T-helper 2 cell treated with Interferon-gamma antibody and Interleukin-4, amounts not matched to agents 5 μg/mL and 100 μg/mL, for 36 hours (primary cell): ENCODE results near the gene SLC43A1.
"Not testable (repeated sequence)": the region's sequence is repeated elsewhere in the genome, so short reads cannot be mapped to it uniquely, and the experiment has no call there.

ENCODE experiments used
- DNase-seq: peaks from one replicate; pipeline ENCODE4 v3.0.0; 2021; ENCODE audit warnings: low spot score
- H3K27ac Mint-ChIP-seq: one replicate; pipeline ENCODE4 v1.8.0; 2021; ENCODE audit warnings: mild to moderate bottlenecking, mixed read lengths
- H3K27me3 Mint-ChIP-seq: one replicate; pipeline ENCODE4 v1.8.0; 2021; ENCODE audit warnings: low read depth, mixed read lengths
- H3K36me3 Mint-ChIP-seq: one replicate; pipeline ENCODE4 v1.8.0; 2021; ENCODE audit warnings: low read depth, mixed read lengths
- H3K4me1 Mint-ChIP-seq: one replicate; pipeline ENCODE4 v1.8.0; 2021; ENCODE audit warnings: low read depth, mixed read lengths
- H3K4me3 Mint-ChIP-seq: one replicate; pipeline ENCODE4 v1.8.0; 2022; ENCODE audit warnings: mild to moderate bottlenecking, moderate library complexity, mixed read lengths
- H3K9me3 Mint-ChIP-seq: one replicate; pipeline ENCODE4 v1.8.0; 2021; ENCODE audit warnings: mixed read lengths

Gene SLC43A1

GRCh38 chr11:57542582-57542981 lies 27.1 kb upstream of the SLC43A1 start:
- Mint-ChIP-seq H3K27me3 (no peaks in the 10 kb centered on the region), H3K27ac (peak overlapping the region; percentile 4), H3K4me3 (no peak overlapping the region), H3K36me3 (peaks cover 9% of the 10 kb centered on the region), H3K4me1 (no peaks in the 10 kb centered on the region), H3K9me3 (no peaks in the 10 kb centered on the region)
- DNase-seq: no peak

DNA sequence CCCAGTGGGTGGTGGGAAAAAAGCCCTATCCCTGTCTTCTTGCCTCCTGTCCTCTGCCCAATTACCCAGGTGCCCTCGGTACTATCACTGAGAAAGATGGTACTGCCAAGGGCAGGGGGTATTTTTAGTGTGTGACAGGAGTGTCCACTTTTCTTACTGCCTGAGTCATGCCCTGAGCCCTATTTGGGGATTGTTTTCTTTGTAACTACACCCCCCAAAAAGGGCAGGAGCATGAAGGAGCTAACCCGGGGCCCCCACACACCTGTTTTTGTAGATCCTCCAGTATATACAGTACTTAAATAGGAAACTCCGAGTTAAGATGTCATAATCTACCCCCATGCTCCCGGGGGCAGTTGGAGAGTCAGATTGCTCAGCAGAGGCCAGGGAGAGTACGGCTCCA lies 25.7 kb upstream of the SLC43A1 start:
- H3K9me3 Mint-ChIP-seq: no peaks in the 10 kb centered on the region
- no peaks in the 10 kb centered on the region for H3K27me3 Mint-ChIP-seq
- H3K36me3 Mint-ChIP-seq: peaks cover 4% of the 10 kb centered on the region
- no peak for DNase-seq
- no peak overlapping the region for H3K4me3 Mint-ChIP-seq
- no peak overlapping the region for H3K27ac Mint-ChIP-seq
- H3K4me1 Mint-ChIP-seq: no peaks in the 10 kb centered on the region

DNA sequence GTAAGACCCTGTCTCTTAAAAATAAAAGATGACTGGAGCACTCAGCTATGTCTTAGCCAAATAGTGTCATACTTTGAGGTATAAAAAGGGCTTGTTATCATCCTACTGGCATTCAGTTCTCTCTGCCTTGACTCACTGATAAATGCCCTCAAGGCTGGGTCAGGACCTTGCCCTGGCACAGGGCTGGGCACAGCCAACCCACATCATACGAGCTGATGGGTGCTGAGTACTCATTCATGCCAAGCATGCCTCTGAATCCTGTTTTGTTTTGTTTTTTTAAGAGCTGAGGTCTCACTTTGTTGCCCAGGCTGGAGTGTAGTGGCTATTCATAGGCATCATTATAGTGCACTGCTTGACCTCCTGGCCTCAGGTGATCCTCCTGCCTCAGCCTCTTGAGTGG lies 23.8 kb upstream of the SLC43A1 start:
- no peaks in the 10 kb centered on the region for H3K9me3 Mint-ChIP-seq
- H3K27me3 Mint-ChIP-seq: no peaks in the 10 kb centered on the region
- H3K36me3 Mint-ChIP-seq: peaks cover 4% of the 10 kb centered on the region
- DNase-seq: no peak
- no peak overlapping the region for H3K4me3 Mint-ChIP-seq
- no peaks in the 10 kb centered on the region for H3K4me1 Mint-ChIP-seq
- no peak overlapping the region for H3K27ac Mint-ChIP-seq

DNA sequence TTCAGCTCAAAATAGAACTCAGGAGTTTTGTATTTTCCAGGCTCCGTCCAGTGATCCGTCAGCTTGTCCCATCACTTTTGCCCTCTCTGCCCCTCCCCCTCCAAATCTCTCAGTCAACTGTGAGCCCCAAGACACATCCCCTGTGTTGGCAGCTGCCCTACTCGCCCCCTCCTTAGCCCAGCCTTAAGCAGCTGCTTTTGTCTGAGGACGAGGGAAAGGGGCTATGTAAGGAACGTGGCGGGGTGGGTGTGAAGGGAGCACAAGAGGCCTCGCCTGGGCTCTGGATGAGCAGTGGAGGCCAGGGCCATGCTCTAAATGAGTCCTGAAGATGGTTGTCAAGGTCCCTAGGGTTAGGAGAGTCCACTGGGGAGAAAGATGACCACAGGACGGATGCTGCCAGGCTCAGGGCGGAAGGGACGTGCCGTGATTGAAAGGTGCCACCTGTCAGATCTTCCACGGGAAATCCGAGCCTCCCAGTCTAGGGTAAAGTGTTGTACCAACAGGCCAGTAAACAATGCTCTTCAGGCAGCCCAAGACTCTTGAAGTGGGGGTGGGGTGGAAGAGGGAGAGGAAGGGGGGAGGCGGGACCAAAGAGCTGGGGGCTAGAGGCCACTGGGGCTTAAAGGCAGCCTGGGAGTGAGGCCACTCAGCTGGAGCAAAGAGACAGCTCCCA lies 21.6 kb upstream of the SLC43A1 start, which contains the start of gene SMTNL1:
SMTNL1 (plus strand) TSS at position 649 of the 673 bp plus-strand sequence. CDS start 5,048 bp downstream, outside the sequence.
- Mint-ChIP-seq H3K4me1 (peaks cover under 1% of the 10 kb centered on the region), H3K27me3 (no peaks in the 10 kb centered on the region), H3K27ac (no peak within 1 kb of the TSS), H3K4me3 (no peak within 1 kb of the TSS), H3K9me3 (no peaks in the 10 kb centered on the region), H3K36me3 (peaks cover 6% of the 10 kb centered on the region)
- no peak for DNase-seq

DNA sequence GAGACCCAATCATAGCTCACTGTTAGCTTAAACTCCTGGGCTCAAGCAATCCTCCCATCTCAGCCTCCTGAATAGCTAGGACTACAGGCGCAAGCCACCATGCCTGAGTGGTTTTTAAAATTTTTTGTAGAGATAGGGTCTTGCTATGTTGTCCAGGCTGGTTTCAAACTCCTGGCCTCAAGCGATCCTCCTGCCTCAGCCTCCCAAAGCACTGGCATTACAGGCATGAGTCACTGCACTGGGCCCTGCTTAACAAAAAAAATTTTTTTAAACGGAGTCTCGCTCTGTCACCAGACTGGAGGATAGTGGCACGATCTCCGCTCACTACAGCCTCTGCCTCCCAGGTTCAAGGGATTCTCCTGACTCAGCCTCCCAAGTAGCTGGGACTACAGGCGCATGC lies 18.9 kb upstream of the SLC43A1 start:
- not testable (repeated sequence) for H3K36me3 Mint-ChIP-seq, H3K9me3 Mint-ChIP-seq, H3K27me3 Mint-ChIP-seq, DNase-seq, H3K4me3 Mint-ChIP-seq, H3K27ac Mint-ChIP-seq
- H3K4me1 Mint-ChIP-seq: peaks cover 16% of the 10 kb centered on the region

DNA sequence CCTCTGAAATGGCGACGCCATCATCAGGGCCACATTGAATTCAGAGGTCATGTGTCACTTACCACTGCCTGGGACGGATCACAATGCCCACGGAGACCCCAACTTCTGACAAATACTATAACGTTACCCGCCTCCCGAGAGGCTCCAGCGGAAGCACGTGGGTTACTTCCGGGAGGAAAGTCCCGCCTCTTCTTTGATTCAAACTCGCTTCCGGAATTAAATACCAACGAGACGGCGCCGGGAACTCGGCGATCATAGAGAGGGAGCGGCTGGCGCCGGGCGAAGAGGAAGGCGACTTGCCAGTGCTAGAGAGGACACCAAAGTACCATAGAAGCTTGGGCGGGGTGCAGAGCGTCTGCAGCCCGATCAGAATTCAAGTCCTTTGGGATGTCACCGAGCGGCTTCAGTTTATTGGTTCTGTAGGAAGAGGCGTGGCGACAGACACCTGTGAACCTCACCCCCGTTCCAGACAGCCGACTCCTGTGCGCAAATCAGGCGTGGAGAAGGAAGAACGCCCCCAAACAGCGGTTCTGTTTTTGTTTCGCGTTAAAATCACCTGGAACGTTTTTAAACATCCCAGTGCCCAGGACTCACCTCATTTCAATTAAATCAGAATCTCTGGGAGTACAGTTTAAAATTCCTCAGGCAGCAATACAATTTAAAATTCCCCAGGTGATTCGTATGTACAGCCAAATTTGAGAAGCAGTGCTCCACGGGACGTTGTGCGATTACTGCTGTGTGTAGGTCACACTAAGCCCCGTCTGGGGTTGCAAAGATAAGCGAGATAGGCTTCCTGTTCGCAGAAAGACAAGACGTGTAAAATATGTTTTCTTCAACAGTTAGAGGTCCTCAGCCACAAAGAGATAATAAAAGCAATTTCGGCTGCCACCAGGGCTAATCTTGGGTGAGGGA lies 15.3 kb upstream of the SLC43A1 start, which contains the start of gene TIMM10:
TIMM10 (minus strand) TSS at position 159 of the 912 bp plus-strand sequence. CDS start 565 bp downstream, outside the sequence.
- no peaks in the 10 kb centered on the region for H3K9me3 Mint-ChIP-seq
- peaks cover 30% of the 10 kb centered on the region for H3K4me1 Mint-ChIP-seq
- H3K27me3 Mint-ChIP-seq: no peaks in the 10 kb centered on the region
- peak within 1 kb of the TSS; percentile 89 for H3K27ac Mint-ChIP-seq
- H3K36me3 Mint-ChIP-seq: peaks cover 17% of the 10 kb centered on the region
- peak within 1 kb of the TSS; percentile 91 for H3K4me3 Mint-ChIP-seq
- peak; percentile 94 for DNase-seq

- H3K27ac Mint-ChIP-seq: peak overlapping the region; percentile 89
- peak overlapping the region; percentile 91 for H3K4me3 Mint-ChIP-seq
- peaks cover 17% of the 10 kb centered on the region for H3K36me3 Mint-ChIP-seq
- DNase-seq: peak; percentile 12
- H3K4me1 Mint-ChIP-seq: peaks cover 30% of the 10 kb centered on the region
- no peaks in the 10 kb centered on the region for H3K27me3 Mint-ChIP-seq
- H3K9me3 Mint-ChIP-seq: no peaks in the 10 kb centered on the region
These were observed 14.7 kb upstream of the SLC43A1 start for GRCh38 chr11:57530215-57530595.

- H3K4me3 Mint-ChIP-seq: peak overlapping the region; percentile 11
- peaks cover 21% of the 10 kb centered on the region for H3K36me3 Mint-ChIP-seq
- no peaks in the 10 kb centered on the region for H3K27me3 Mint-ChIP-seq
- H3K27ac Mint-ChIP-seq: no peak overlapping the region
- no peak for DNase-seq
- H3K4me1 Mint-ChIP-seq: peaks cover 30% of the 10 kb centered on the region
- no peaks in the 10 kb centered on the region for H3K9me3 Mint-ChIP-seq
These were observed 13.5 kb upstream of the SLC43A1 start for GRCh38 chr11:57529012-57529411.

- DNase-seq: peak; percentile 37
- H3K4me3 Mint-ChIP-seq: no peak overlapping the region
- H3K36me3 Mint-ChIP-seq: peaks cover 19% of the 10 kb centered on the region
- no peaks in the 10 kb centered on the region for H3K9me3 Mint-ChIP-seq
- H3K4me1 Mint-ChIP-seq: peaks cover 30% of the 10 kb centered on the region
- H3K27me3 Mint-ChIP-seq: no peaks in the 10 kb centered on the region
- no peak overlapping the region for H3K27ac Mint-ChIP-seq
These were observed 11.6 kb upstream of the SLC43A1 start for GRCh38 chr11:57527056-57527631.

DNA sequence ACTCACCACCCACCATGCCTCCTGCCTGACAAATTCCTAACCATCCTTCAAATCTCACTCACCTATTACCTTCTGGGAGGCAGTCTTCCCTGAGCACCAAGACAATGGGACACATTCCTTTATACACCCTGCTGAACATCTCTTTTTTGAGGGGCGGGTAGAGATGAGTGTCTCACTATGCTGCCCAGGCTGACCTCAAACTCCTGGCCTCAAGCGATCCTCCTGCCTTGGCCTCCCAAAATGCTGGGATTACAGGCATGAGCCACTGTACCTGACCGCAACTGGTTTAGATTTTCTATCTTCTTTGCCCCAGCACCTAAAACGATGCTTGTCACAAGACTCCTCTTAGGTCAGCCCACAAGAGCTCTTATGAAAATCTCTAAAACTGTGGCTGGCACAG lies 7.9 kb upstream of the SLC43A1 start:
- Mint-ChIP-seq H3K27me3 (no peaks in the 10 kb centered on the region), H3K4me3 (no peak overlapping the region), H3K4me1 (peaks cover 11% of the 10 kb centered on the region), H3K9me3 (no peaks in the 10 kb centered on the region), H3K36me3 (peaks cover 12% of the 10 kb centered on the region), H3K27ac (no peak overlapping the region)
- no peak for DNase-seq

- no peak for DNase-seq
- H3K36me3 Mint-ChIP-seq: peaks cover 6% of the 10 kb centered on the region
- no peaks in the 10 kb centered on the region for H3K9me3 Mint-ChIP-seq
- H3K27ac Mint-ChIP-seq: no peak overlapping the region
- peaks cover 2% of the 10 kb centered on the region for H3K4me1 Mint-ChIP-seq
- no peaks in the 10 kb centered on the region for H3K27me3 Mint-ChIP-seq
- no peak overlapping the region for H3K4me3 Mint-ChIP-seq
These were observed 5.6 kb upstream of the SLC43A1 start for GRCh38 chr11:57521116-57521515.

GRCh38 chr11:57516061-57516443 lies 550 bp upstream of the SLC43A1 start:
- Mint-ChIP-seq H3K4me3 (peak overlapping the region; percentile 99), H3K27ac (peak overlapping the region; percentile 89), H3K9me3 (no peaks in the 10 kb centered on the region), H3K27me3 (no peaks in the 10 kb centered on the region), H3K4me1 (peaks cover 25% of the 10 kb centered on the region), H3K36me3 (peaks cover 10% of the 10 kb centered on the region)
- DNase-seq: no peak

DNA sequence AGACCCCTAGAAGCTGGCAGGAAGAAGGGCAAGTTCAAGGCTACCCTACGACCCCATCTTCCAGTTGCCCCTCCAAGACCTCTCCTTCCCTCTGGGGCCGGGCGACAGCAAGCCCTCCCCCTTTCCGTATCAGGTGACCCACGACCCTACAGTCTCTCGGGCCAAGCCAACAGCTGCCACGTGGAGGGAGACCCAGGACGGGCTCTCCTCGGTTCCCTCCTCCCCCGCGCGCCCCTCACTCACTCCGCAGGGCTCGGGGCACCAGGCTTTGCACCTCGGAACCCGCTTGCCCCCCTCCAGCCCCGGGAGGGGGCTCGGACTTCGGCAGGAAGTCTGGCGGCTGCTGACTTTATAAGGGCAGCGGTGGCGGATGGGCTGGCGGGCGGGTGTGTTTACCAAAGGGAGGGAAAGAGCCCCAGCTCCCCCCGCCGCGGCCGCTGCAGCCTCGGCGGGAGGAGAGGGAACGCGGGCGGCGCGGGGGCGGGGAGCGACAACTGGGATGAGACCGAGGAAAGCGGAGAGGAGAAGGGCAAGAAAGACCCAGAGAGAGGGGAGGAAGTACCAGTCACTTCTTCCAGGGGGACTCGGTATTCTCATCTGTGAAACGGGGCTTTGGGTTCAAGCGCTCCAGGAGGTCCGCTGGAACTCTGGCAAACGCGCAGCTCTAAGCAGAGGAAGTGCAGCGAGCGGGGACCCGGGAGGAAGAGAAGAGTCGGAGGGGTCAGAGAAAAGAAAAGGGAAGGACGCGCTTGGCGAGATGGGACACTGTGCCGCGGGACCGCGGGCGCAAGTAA lies 767 bp downstream of the SLC43A1 start:
- H3K36me3 Mint-ChIP-seq: peaks cover 12% of the 10 kb centered on the region
- no peaks in the 10 kb centered on the region for H3K27me3 Mint-ChIP-seq
- H3K4me1 Mint-ChIP-seq: peaks cover 27% of the 10 kb centered on the region
- DNase-seq: peak; percentile 48
- H3K9me3 Mint-ChIP-seq: no peaks in the 10 kb centered on the region
- peak overlapping the region; percentile 99 for H3K4me3 Mint-ChIP-seq
- peak overlapping the region; percentile 92 for H3K27ac Mint-ChIP-seq
